Measurements from ENCODE around the gene RABGAP1L.

RABGAP1L gene

GRCh38 chr1:174761901-174762585 is 602.7 kb downstream of the RABGAP1L start:
- no peak for DNase-seq (ENCODE audit: low read depth in 2 of 2)

- DNase-seq (ENCODE audit: low read depth in 2 of 2) = no peak
These were observed 604.9 kb downstream of the RABGAP1L start for GRCh38 chr1:174764191-174764590.

- no peak for DNase-seq (ENCODE audit: low read depth in 2 of 2)
These were observed 607.4 kb downstream of the RABGAP1L start for GRCh38 chr1:174766727-174767126.

- no peak for DNase-seq (ENCODE audit: low read depth in 2 of 2)
These were observed 609.2 kb downstream of the RABGAP1L start for GRCh38 chr1:174768516-174768915.

GRCh38 chr1:174768949-174769348 is 609.6 kb downstream of the RABGAP1L start:
- no peak for DNase-seq (ENCODE audit: low read depth in 2 of 2)

- no peak for DNase-seq (ENCODE audit: low read depth in 2 of 2)
These were observed 610.7 kb downstream of the RABGAP1L start for GRCh38 chr1:174769961-174770549.

- no peak for DNase-seq (ENCODE audit: low read depth in 2 of 2)
These were observed 616.3 kb downstream of the RABGAP1L start for GRCh38 chr1:174775621-174776020.

GRCh38 chr1:174777262-174777661 is 617.9 kb downstream of the RABGAP1L start:
- no peak for DNase-seq (ENCODE audit: low read depth in 2 of 2)

GRCh38 chr1:174785510-174785909 is 626.2 kb downstream of the RABGAP1L start:
- no peak for DNase-seq (ENCODE audit: low read depth in 2 of 2)

- no peak for DNase-seq (ENCODE audit: low read depth in 2 of 2)
These were observed 627.0 kb downstream of the RABGAP1L start for GRCh38 chr1:174786358-174786757.

GRCh38 chr1:174786760-174787159 is 627.4 kb downstream of the RABGAP1L start:
- no peak for DNase-seq (ENCODE audit: low read depth in 2 of 2)

GRCh38 chr1:174788981-174789380 is 629.7 kb downstream of the RABGAP1L start:
- DNase-seq (ENCODE audit: low read depth in 2 of 2) = no peak

GRCh38 chr1:174789399-174789798 is 630.1 kb downstream of the RABGAP1L start:
- DNase-seq (ENCODE audit: low read depth in 2 of 2) = no peak

GRCh38 chr1:174791863-174792262 is 632.5 kb downstream of the RABGAP1L start:
- DNase-seq (ENCODE audit: low read depth in 2 of 2) = no peak

- DNase-seq (ENCODE audit: low read depth in 2 of 2) = no peak
These were observed 635.5 kb downstream of the RABGAP1L start for GRCh38 chr1:174794861-174795260.

- DNase-seq (ENCODE audit: low read depth in 2 of 2) = no peak
These were observed 636.5 kb downstream of the RABGAP1L start for GRCh38 chr1:174795806-174796205.

GRCh38 chr1:174797398-174797797 is 638.1 kb downstream of the RABGAP1L start:
- no peak for DNase-seq (ENCODE audit: low read depth in 2 of 2)

GRCh38 chr1:174799136-174799479 is 639.8 kb downstream of the RABGAP1L start:
- DNase-seq (ENCODE audit: low read depth in 2 of 2) = no peak

GRCh38 chr1:174800216-174800851 is 641.0 kb downstream of the RABGAP1L start:
- no peak for DNase-seq (ENCODE audit: low read depth in 2 of 2)

- no peak for DNase-seq (ENCODE audit: low read depth in 2 of 2)
These were observed 641.6 kb downstream of the RABGAP1L start for GRCh38 chr1:174800876-174801275.

- DNase-seq (ENCODE audit: low read depth in 2 of 2) = no peak
These were observed 650.5 kb downstream of the RABGAP1L start for GRCh38 chr1:174809755-174810280.

- no peak for DNase-seq (ENCODE audit: low read depth in 2 of 2)
These were observed 652.7 kb downstream of the RABGAP1L start for GRCh38 chr1:174812016-174812415.

- DNase-seq (ENCODE audit: low read depth in 2 of 2) = no peak
These were observed 653.3 kb downstream of the RABGAP1L start for GRCh38 chr1:174812656-174813055.

Measured in activated CD4-positive, alpha-beta T cell treated with anti-CD3 and anti-CD28 coated beads for 24 hours (primary cell).